CD4-positive, alpha-beta T cell treated with Interleukin-17A for 1 hour (primary cell): ENCODE data around the gene ACSM5.
"Not testable (repeated sequence)": the region's sequence is repeated elsewhere in the genome, so short reads cannot be mapped to it uniquely, and the experiment has no call there.

ENCODE experiments used
- DNase-seq: peaks from one replicate; pipeline ENCODE4 v3.0.0-alpha.2; 2020

ACSM5 gene

GRCh38 chr16:20401066-20401465 is 8.3 kb upstream of the ACSM5 start:
- no peak for DNase-seq

GRCh38 chr16:20401475-20402016 is 7.8 kb upstream of the ACSM5 start:
- DNase-seq: no peak

GRCh38 chr16:20402651-20403050 is 6.7 kb upstream of the ACSM5 start:
- DNase-seq: no peak

GRCh38 chr16:20404637-20405036 is 4.7 kb upstream of the ACSM5 start, which contains the start of gene PDILT:
PDILT (minus strand) TSS chr16:20404737; CDS start chr16:20399300, 5,437 bp downstream.
- DNase-seq: no peak

DNA sequence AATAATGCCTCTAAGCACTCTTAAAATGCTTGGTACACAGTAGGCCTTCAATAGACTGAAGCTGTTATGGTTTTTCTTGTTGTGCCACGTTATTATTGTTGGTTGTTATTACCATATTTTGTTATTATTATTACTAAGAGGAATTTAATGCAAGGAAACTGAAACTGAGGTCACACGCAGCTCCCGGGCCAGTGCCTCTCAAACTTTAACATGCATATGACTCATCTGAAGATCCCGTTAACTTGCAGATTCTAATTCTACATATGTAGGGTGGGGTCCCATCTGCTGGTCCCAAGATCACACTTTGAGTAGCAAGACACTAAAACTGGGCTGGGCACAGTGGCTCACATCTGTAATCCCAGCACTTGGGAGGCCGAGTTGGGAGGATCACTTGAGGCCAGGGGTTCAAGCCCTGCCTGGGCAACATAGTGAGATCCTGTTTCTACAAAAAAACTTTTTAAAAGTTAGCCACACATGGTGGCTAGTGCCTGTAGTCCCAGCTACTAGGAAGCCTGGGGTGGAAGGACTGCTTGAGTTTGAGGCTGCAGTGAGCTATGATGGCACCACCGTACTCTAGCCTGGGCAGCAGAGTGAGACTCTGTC is 888 bp downstream of the ACSM5 start:
- no peak for DNase-seq

- no peak for DNase-seq
These were observed 1.7 kb downstream of the ACSM5 start for GRCh38 chr16:20411055-20411454.

- no peak for DNase-seq
These were observed 6.2 kb downstream of the ACSM5 start for GRCh38 chr16:20415541-20415940.

DNA sequence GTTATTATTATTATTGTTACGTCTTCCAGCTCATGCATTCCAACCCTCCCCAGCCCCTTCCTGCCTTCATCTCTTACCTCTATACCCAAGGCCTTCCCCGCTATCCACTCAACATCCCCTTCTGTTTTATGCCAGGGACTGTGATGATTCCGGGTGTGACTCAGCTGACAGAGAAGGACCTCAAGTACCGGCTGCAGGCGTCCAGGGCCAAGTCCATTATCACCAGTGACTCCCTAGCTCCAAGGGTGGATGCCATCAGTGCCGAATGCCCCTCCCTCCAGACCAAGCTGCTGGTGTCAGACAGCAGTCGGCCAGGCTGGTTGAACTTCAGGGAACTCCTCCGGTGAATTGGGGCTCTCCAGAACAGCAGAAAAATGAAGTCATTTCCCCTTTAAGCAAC is 9.8 kb downstream of the ACSM5 start:
- not testable (repeated sequence) for DNase-seq

GRCh38 chr16:20421748-20422147 is 12.4 kb downstream of the ACSM5 start:
- DNase-seq: not testable (repeated sequence)

GRCh38 chr16:20423772-20424128 is 14.4 kb downstream of the ACSM5 start:
- DNase-seq: not testable (repeated sequence)

DNA sequence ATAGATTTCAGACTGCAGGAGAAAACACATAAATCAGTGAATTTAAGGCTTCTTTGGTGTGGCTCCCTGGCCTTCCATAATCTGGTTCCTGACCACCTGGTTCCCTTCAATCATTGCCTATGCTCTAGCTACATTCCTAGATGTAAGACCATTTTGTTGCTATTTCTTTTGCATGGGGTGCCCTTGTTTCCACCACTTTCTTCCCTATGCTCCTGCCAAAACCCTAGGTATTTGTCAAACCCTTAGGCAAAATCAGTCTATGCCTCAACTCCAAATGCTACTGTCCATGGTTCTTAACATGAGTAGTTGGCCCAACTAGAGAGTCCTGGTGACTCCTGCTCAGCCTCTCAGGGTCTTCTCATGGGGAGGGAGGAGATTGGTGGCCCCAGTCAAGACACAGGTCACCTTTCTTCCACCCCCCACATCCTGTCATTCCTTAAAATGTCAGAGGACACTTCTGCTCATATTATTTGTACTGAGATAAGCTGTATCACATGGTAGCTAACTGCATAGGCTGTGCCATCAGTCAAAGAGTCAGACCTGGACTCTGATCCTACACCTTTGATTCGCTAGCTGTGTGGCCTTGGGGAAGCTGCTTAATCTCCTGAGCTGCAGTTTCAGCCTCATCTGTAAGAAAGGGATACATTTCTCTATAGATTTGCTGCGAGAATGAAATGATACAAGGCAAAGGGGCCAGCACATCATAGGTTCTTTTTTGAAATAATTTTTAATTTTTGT is 15.0 kb downstream of the ACSM5 start:
- DNase-seq: no peak

DNA sequence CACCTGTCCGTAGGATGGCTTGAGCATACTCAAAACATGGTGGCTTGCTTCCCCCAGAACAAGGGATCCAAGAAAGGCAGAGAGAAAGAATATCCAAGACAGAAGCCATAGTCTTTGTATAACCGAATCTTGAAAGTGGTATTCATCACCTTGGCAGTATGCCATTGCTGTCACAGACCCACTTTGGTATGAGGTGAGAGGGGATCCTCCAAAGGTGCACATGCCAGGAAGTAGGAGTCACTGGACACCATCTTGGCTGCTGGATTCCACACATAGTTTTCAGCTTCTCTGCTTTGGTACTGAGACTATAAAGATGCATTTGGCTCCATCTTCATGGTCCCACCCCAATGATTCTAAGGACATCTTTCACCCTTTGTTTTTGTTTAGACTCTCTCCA is 18.1 kb downstream of the ACSM5 start:
- not testable (repeated sequence) for DNase-seq

GRCh38 chr16:20429499-20429898 is 20.2 kb downstream of the ACSM5 start:
- DNase-seq: not testable (repeated sequence)

- DNase-seq: not testable (repeated sequence)
These were observed 21.1 kb downstream of the ACSM5 start for GRCh38 chr16:20430480-20430879.

DNA sequence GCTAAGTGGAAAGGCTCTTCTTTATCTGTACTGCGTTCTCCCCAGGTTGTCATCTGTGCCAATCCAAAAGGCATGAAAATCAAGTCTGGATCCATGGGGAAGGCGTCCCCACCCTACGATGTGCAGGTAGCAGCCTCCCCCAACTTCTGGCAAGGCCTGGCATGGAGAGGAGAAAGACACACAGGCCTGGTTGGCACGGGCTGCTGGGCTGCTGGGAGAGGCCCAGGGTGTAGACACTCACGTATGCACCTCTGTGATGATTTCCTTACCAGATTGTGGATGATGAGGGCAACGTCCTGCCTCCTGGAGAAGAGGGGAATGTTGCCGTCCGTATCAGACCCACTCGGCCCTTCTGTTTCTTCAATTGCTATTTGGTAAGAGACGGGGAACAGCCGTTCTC is 21.6 kb downstream of the ACSM5 start:
- no peak for DNase-seq

DNA sequence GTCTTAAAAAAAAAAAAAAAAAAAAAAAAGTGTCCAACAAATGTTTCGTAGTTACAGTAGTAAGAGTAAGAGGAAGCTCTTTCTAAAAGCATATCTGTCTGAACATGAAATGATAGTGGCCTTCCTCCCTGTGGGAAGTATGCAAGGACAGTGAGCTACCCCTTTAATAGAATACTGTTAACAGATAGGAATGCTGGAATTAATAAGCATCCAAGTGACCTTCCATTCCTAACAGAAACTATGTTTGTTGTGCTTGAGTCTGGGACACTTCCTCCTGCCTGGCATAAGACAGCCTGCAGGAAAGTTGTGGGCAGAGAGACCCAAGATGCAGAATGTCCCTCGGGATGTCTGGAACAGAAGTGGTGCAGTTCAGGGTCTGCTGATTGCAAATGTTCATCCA is 29.6 kb downstream of the ACSM5 start:
- DNase-seq: not testable (repeated sequence)

- not testable (repeated sequence) for DNase-seq
These were observed 30.5 kb downstream of the ACSM5 start for GRCh38 chr16:20439820-20440231.

DNA sequence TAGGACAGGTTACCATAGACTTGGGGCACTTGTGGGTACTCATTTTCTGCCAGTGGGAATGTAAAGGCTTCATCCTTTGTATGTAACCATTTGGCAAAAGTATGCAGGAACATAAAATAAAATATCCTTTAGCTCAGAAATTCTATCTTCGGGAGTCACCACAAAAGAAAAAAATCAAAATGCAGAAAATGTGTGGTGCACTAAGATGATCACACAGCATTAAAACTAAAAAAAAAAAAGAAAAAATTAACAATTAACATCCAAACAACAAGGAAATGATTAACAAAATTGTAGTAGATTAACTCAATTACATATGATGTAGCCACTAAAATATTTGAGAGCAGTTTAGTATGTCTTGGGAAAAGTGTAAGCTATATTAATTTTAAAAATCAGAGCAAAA is 31.4 kb downstream of the ACSM5 start:
- DNase-seq: not testable (repeated sequence)

DNA sequence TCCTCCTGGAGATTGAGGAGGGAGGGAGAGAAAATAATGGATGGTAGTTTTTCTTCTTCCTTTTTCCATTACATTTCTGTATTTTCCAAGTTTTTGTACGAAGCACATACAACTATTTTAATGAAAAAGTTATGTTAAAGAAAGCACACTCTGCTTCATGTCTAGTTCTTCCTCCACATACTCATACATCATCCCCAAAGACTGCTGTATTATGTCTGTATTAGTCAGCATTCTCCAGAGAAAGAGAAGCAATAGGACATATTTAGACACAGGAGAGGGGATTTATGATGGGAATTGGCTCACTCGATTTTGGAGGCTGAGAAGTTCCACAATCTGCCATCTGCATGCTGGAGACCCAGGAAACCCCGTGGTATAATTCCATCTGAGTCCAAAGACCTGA is 31.9 kb downstream of the ACSM5 start:
- DNase-seq: no peak

GRCh38 chr16:20441859-20442258 is 32.5 kb downstream of the ACSM5 start:
- DNase-seq: not testable (repeated sequence)

DNA sequence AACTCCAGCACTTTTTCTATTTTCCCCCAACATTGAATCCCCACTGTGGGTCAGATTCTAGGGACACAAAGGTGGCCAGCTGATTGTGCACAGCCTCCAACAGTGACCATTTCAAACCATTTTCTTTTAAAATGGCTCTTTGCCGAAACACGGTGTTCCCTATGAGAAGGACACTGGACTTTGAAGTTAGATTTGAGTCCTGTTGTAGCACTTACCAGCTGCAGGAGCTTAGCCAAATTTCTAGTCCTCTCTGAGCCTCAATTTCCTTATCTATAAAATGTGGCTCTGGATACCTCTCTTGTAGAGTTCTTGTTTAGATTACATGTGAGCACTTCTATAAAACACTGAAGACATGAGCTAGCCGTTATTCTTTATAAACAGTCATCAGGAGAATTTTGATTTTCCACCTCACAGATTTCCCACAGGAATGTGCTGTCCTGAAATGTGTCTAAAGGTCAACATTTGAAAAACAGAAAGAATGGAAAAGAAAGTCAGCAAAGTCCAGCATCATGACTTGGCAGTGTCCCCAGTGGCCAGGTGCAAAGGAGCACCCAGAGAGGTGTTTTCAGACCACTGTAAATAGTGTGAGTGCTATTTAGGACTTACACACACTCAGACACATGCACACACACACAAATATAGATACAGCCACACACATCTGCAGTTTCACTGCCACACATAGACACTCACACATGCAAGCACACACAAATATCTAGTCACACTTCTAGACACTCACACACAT is 37.5 kb downstream of the ACSM5 start:
- not testable (repeated sequence) for DNase-seq

DNA sequence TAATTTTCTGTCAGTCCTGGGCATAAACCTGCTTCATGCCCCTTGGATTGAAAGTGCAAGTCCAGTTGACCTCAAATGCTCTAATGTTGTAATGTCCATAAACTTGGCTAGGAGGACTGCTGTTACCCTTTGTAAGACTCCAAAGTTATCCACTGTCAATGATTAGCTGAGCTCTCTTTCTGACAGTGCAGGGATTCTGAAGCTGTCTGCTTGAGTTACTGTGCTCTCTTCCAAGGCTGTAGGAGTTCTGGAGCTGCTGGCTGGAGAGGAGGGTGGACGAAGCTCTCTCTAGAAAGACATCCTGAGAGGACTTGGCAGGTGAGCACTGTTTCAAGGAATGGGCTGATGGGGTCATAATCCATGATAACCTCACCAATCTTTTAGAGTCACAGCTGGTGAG is 42.0 kb downstream of the ACSM5 start, which contains the start of gene ACSM2A:
Gene ACSM2A, plus strand, starts transcription at position 158 of the 400 bp plus-strand sequence. CDS start 8,594 bp downstream, outside the sequence.
- not testable (repeated sequence) for DNase-seq

DNA sequence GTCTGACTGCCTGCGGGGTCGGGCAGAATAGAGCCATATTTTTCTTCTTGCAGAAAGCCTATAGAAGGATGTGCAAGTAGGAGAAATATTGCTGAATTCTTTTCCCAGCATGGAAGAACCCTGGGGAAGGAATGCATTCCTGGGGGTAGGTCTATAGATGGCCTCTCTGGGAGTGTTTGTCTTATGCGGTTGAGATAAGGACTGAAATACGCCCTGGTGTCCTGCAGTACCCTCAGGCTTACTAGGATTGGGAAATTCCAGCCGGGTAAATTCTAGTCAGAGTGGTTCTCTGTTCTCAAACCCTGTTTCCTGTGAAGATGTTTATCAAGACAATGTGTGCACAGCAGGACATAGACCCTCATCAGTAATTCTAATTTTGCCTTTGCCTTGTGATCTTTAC is 44.3 kb downstream of the ACSM5 start:
- DNase-seq: not testable (repeated sequence)
